ENCODE results near the gene PKP4.
A peak's percentile ranks its signal among the peaks of the same experiment; 100 is the strongest.
"Not testable (repeated sequence)": the region's sequence is repeated elsewhere in the genome, so short reads cannot be mapped to it uniquely, and the experiment has no call there.

Gene PKP4

DNA sequence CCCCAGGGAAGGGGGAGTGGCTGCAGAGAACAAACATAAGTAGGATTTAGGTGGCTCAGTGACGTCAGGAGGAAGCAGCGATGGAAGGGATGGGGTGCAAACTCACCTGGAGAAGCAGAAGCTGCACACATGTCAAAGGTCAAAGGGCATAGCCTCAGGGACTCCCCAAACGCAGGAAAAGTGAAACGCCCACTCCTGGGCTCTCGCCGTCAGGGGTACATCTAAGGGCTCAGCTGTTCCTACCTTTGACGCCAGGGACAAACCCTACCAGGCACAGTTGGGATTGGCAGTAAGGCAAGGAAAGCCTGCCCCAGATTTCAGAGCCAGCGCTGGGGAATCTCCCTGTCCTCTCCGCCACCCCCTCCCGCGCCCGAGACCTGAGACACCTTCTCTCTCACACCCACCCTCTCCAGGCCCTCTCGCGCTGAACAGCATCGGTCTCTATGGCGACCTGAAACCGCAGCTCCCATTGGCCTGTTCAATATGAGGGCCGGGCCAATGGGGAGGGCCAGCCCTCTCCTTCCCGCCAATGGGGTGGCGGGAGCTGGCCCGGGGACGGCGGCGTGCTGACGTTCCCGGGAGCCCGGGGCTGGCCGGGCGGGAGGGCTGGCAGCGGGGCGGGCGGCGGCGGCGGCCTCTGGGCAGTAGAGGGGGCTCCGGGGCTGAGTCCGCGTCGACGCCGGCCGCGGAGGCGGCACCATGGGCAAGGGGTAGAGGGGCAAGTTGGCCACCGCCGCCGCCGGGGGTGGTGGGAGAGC is at the start of gene PKP4, which contains the start of gene CCDC148:
TSS of gene PKP4 (plus strand) at position 644 of the 758 bp plus-strand sequence. CDS start 76,233 bp downstream, outside the sequence.
TSS of gene CCDC148 (minus strand) at position 445 of the 758 bp plus-strand sequence. CDS start at position 131, 314 bp downstream.
- peak; percentile 77 for DNase-seq

GRCh38 chr2:158407031-158407430 is 49.7 kb upstream of the PKP4 start:
- DNase-seq, result peak; percentile 67

DNA sequence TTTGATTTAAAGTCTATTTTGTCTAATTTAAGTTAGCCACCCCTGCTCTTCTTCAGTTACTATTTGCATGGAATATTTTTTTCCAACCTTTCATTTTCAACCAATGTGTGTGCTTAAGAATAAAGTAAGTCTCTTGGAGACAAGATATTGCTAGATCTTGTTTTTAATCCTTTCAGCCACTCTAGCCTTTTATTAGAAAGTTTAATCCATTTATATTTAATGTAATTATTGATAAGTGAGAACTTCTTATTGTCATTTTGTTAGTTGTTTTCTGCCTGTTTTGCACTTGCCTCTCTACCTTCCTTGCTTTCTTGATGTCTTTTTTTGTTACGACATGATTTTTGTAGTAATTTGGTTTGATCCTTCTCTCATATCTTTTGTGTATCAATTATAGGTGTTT is 46.6 kb upstream of the PKP4 start:
- no peak for DNase-seq

- DNase-seq, result no peak
Measured at GRCh38 chr2:158411748-158412147, 45.0 kb upstream of the PKP4 start.

DNA sequence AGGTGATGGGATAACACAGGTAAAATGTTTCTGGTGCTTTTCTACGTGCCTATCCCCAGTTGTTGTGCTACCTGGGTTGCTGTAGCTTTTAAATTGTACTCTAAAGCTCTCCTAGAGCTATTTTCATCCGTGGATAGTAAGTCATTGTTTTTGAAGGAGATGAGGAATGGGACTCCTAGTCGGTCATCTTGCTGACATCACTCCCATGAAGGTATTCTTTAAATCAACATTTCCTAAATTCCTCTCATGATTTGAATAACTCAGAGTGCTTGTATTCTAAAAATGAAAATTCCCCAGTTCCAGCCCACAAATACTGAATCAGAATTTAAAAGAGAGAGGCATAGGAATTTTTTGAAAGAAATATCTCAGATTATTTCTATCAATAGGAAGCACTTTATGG is 44.5 kb upstream of the PKP4 start:
- DNase-seq, result no peak

GRCh38 chr2:158413581-158413980 is 43.2 kb upstream of the PKP4 start:
- no peak for DNase-seq

GRCh38 chr2:158414538-158414937 is 42.2 kb upstream of the PKP4 start:
- no peak for DNase-seq

DNA sequence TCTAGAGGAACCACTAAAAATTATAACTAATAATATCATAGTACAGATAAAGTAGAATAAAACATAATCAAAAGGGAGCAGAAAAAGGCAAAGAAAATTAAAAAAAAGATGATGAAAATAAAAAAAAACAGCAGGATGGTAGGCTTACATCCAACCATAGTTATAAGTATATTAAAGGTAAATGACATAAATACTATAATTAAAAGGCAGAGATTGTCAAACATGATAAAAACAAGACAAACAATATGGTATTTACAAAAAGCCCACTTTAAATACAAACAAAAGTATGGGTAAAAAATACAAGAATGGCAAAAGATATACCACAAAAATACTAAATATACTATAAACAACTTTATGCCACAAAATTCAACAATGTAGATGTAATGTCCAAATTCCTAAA is 24.6 kb upstream of the PKP4 start:
- no peak for DNase-seq

DNA sequence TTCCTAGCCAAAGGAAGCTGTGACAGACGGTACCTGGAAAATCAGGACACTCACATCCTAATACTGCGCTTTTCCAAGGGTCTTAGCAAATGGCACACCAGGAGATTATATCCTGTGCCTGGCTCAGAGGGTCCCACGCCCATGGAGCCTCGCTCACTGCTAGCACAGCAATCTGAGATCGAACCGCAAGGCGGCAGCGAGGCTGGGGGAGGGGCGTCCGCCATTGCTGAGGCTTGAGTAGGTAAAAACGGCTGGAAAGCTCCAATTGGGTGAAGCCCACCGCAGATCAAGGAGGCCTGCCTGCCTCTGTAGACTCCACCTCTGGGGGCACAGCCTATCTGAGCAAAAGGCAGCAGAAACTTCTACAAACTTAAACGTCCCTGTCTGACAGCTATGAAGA is 23.0 kb upstream of the PKP4 start:
- not testable (repeated sequence) for DNase-seq

GRCh38 chr2:158439062-158439461 is 17.7 kb upstream of the PKP4 start:
- not testable (repeated sequence) for DNase-seq

- DNase-seq, result no peak
Measured at GRCh38 chr2:158443606-158444005, 13.1 kb upstream of the PKP4 start.

DNA sequence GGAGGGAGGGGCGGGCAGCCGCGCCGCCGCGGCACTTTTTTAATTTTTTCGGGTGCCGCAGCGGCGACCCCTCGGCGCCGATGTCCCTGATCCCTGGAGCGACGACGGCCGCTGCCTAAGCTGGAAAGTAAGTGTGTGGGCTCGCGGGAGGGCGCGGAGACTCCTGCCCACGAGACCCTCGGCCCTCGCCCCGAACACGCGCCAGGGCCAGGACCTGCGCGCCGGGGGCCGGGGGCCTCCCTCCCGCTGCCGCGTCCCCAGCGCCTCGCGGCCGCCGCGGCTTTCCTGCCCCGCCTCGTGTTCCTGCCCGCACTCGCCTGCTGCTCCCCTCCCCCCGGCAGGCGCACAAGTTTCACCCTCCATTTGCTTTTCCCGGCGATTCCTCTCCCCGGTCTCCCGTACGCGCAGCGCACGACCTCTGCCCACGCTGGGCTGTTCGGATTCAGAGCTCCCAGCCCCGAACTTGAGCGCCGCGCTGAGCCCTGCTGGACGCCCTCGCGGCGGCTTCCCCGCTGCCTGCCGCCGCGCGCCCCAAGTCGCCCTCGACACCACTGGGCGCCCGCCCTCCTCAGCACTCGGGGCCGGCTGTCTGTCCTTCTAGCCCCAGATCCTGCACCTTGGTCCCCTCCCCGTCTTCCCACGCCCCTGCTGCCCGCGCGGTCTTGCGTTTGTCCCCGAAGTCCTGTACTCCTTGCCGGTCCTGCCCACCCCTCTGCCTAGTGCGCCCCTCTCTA is 507 bp downstream of the PKP4 start:
- no peak for DNase-seq

DNA sequence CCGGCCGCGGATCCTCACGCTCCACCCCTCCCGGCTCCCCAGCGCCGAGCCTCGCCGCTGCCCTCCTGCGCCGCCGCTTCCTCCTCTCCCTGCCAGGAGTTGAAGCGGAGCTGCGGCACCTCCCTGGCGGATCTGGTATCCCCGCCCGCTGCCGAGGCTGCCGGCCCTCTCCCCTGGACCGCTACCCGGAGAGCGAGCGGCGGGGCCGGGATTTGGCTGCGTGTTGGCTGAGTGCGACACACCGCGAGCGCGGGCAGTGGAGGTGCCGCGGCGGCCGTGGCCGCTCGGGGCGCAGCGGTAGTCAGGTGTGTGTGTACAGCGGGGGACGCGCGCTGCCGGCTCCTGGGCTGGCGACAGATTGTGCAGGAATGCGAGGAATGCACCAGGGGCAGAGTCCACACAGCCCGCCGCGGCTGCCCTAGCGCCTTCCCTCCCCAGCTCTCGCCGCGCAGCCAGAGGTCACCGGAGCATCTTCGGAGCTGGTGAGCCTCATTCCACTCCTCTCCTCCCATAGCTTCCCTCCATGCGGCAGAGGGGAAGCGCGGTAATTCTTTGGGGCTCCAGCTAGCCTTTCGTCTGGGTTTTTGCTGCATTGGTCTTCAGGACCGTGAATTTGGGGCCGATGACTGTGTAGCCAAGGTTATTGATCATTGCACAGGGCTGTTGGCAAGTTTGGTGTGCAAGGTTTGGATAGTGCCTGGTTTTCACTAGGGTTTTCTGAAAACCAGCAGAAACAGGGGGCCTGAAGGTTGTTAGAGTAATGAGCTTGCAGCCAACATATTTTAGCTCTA is 1.3 kb downstream of the PKP4 start:
- DNase-seq, result no peak

- no peak for DNase-seq
Measured at GRCh38 chr2:158458617-158458920, 1.8 kb downstream of the PKP4 start.

DNA sequence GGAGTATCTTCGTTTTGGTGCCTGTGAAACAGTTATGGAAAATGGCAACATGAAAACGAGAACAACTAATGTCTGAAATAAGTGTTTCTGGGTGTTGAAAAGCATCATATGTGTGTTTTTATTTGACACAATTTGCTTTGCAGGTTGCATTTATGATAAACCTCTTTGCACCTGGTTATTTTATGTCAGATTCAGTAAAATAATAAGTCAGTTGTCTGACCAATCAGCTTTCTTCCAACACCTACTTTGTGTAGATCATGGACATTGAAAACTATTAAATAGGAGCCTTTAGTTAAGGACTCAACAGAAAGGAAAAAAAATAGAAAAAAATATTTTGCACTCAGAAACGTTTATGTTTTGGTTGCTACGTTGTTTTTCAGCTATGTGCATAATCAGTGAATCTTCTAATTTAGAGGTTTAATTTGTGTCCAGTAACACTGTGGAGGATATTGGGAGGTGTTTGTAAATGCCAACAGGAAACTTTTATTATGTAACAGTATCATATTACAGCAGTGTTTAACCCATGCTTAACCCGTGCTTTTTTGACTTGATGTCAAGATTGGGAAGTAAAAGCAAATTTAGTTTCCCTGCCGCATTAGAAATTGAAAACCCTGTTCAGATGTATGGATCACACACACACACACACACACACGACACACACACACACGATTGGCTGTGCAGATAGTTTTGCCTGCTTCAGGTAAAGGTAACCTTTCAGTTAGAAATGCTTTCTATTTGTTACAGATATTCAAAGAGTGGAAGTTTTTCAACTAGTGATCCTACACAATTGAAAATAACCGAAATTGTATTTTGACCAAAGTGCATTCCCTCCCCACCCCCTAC is 2.6 kb downstream of the PKP4 start:
- no peak for DNase-seq

- DNase-seq, result no peak
Measured at GRCh38 chr2:158460632-158461297, 4.0 kb downstream of the PKP4 start.

GRCh38 chr2:158463496-158464095 is 6.8 kb downstream of the PKP4 start:
- no peak for DNase-seq

- DNase-seq, result no peak
Measured at GRCh38 chr2:158464426-158465281, 7.9 kb downstream of the PKP4 start.

GRCh38 chr2:158467248-158467647 is 10.5 kb downstream of the PKP4 start:
- no peak for DNase-seq

DNA sequence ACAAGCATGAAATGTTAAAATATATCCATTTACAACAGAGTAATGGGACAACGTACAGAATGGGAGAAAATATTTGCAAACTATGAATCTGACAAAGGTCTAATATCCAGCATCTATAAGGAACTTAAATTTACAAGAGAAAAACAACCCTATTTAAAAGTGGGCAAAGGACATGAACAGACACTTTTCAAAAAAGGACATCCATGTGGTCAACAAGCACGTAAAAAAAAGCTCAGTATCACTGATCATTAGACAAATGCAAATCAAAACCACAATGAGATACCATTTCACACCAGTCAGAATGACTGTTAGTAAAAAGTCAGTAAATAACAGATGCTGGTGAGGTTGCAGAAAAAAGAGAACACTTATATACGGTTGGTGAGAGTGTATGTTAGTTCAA is 16.1 kb downstream of the PKP4 start:
- not testable (repeated sequence) for DNase-seq

DNA sequence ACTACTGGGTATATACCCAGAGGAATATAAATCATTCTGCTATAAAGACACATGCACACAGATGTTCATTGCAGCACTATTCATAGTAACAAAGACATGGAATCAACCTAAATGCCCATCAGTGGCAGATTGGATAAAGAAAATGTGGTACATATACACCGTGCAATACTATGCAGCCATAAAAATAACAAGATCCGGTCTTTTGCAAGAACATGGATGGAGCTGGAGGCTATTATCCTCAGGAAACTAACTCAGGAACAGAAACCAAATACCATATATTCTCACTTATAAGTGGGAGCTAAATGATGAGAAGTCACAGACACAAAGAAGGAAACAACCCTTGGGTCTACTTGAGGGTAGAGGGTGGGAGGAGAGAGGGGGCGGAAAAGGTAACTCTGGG is 16.5 kb downstream of the PKP4 start:
- DNase-seq, result not testable (repeated sequence)

Data from NCI-H446 treated with DMSO at 0.1 percent for 48 hours (cell line).